ENCODE results near the gene OR5K3. TPM values are rescaled to one million over a fixed set of nuclear protein-coding genes. Genes with fewer than 3 reads are reported as not detected.

The OR5K3 gene
- total RNA-seq, 2 experiments from 2014 or later: not detected

- intact Hi-C loops (cut with DNase I, micrococcal nuclease): no loop called here
- peaks cover 6% of the 10 kb centered on the region for H3K27me3 Mint-ChIP-seq
- DNase-seq: no peak
- CTCF ChIA-PET: interaction anchor here (0.6 kb wide), 1 partner anchor 26 kb away, joined by 3 read pairs; no protein-coding TSS in a partner anchor
- no peak overlapping the region for H3K27ac Mint-ChIP-seq
- H3K9me3 Mint-ChIP-seq (ENCODE audit: low read depth): no peaks in the 10 kb centered on the region
- H3K4me1 Mint-ChIP-seq: no peaks in the 10 kb centered on the region
- ATAC-seq: no peak
- H3K4me3 Mint-ChIP-seq: no peak overlapping the region
- POLR2A ChIA-PET: no interaction called here
- H3K36me3 Mint-ChIP-seq (ENCODE audit: low read depth): no peaks in the 10 kb centered on the region
Observed at GRCh38 chr3:98440283-98440682, 49.8 kb downstream of the OR5K3 start.

Other genes starting within 250 kb of the OR5K3 start
- gene OR5H14, start 243.2 kb upstream of the OR5K3 start, total RNA-seq: under 1 TPM in 1 of 2 experiments, not detected in 1; 0.02 TPM
- not detected for gene OR5H15, start 224.0 kb upstream of the OR5K3 start, total RNA-seq
- not detected for gene OR5H6, start 126.4 kb upstream of the OR5K3 start, total RNA-seq
- not detected for gene OR5H2, start 108.2 kb upstream of the OR5K3 start, total RNA-seq
- not detected for gene OR5K4, start 36.8 kb upstream of the OR5K3 start, total RNA-seq
- not detected for gene OR5K1, start 72.5 kb downstream of the OR5K3 start, total RNA-seq
- gene OR5K2, start 107.0 kb downstream of the OR5K3 start, total RNA-seq: not detected
- gene CLDND1, start 132.2 kb downstream of the OR5K3 start, total RNA-seq: 100 to 1,000 TPM; 153 to 171 TPM
- 1 to 10 TPM; 1.1 to 1.3 TPM for gene GPR15, start 141.3 kb downstream of the OR5K3 start, total RNA-seq
- gene CPOX, start 202.9 kb downstream of the OR5K3 start, total RNA-seq: 10 to 100 TPM; 40.3 to 41.9 TPM